ENCODE data around the gene ABCC1. TPM values are rescaled to one million over a fixed set of nuclear protein-coding genes. Genes with fewer than 3 reads are reported as not detected.
A peak's percentile ranks its signal among the peaks of the same experiment; 100 is the strongest.

ABCC1 gene
- total RNA-seq, 1 experiment from 2014 or later, result 56.4 TPM

- no peak overlapping the region for H3K4me2 ChIP-seq (ENCODE audit: insufficient read depth, insufficient read length, low read length)
- no peak overlapping the region; the same call in 1 of the 2 replicates for H3K14ac ChIP-seq (ENCODE audit: insufficient read depth, low read length)
- H3K9ac ChIP-seq (ENCODE audit: extremely low read depth, insufficient read length, low read length), result no peak overlapping the region
- H3K9me3 Mint-ChIP-seq, result no peaks in the 10 kb centered on the region
- DNase-seq, result no peak
- no peak overlapping the region for H4K91ac ChIP-seq (ENCODE audit: insufficient read length, low read depth, low read length)
- H2BK5ac ChIP-seq (ENCODE audit: insufficient read length, low read length), result no peak overlapping the region
- H3K27ac ChIP-seq (ENCODE audit: insufficient read length, low read depth, low read length), result no peak overlapping the region
- H3K79me2 ChIP-seq (ENCODE audit: insufficient read depth, low read length), result no peaks in the 10 kb centered on the region
- H3K4me1 Mint-ChIP-seq, result peaks cover 8 to 11% of the 10 kb centered on the region in 2 experiments; a peak in 2 of 4 replicates
- no peak overlapping the region for H4K5ac ChIP-seq (ENCODE audit: insufficient read length, low read depth, low read length)
- H3K4me1 ChIP-seq (ENCODE audit: insufficient read depth, low read length), result no peaks in the 10 kb centered on the region; the same call in 1 of the 2 replicates
- no peaks in the 10 kb centered on the region; a peak in 1 of 7 replicates for H3K36me3 Mint-ChIP-seq (ENCODE audit: insufficient read depth in 1 of 3, low read depth in 3 of 3)
- WGBS (ENCODE audit: extremely low coverage, insufficient read length, low lambda C conversion rate), result 80% methylated on average over 1 of the region's 8 CpGs
- peak overlapping the region in 2 of 3 experiments; percentile 30 to 94; a peak in 1 of 7 replicates for H3K27ac Mint-ChIP-seq
- no peaks in the 10 kb centered on the region for H4K20me1 ChIP-seq (ENCODE audit: control insufficient read depth, insufficient read depth, insufficient read length)
- H3K56ac ChIP-seq (ENCODE audit: insufficient read length, low read depth, low read length), result no peak overlapping the region
- no peak overlapping the region for H2BK20ac ChIP-seq (ENCODE audit: low read depth, low read length, poor library complexity, severe bottlenecking)
- no peaks in the 10 kb centered on the region for H3K79me1 ChIP-seq (ENCODE audit: insufficient read depth, low read depth, low read length, poor library complexity, severe bottlenecking)
- H2BK120ac ChIP-seq (ENCODE audit: low read depth, low read length, poor library complexity, severe bottlenecking), result no peak overlapping the region
- H3K4ac ChIP-seq (ENCODE audit: low read depth, low read length), result no peak overlapping the region
- no peak overlapping the region; a peak in 1 of 5 replicates for H3K4me3 Mint-ChIP-seq
- no peaks in the 10 kb centered on the region for H3K23me2 ChIP-seq (ENCODE audit: insufficient read length, low read depth, low read length, poor library complexity, severe bottlenecking)
- no peak for TF ChIP-seq CTCF (conservative IDR thresholded peaks at IDR 0.05)
- H3K27me3 Mint-ChIP-seq (ENCODE audit: low read depth), result no peaks in the 10 kb centered on the region; the same call in 1 of the 2 replicates
- no peak overlapping the region for H2AFZ ChIP-seq (ENCODE audit: low read length)
- no peak overlapping the region for H4K8ac ChIP-seq (replicated peaks; ENCODE audit: insufficient read length, low read depth, low read length)
- H2BK15ac ChIP-seq (ENCODE audit: low read depth, low read length), result no peak overlapping the region
- no peak overlapping the region for H3K18ac ChIP-seq (ENCODE audit: insufficient read length, low read depth, low read length)
- no peak overlapping the region for H2AK5ac ChIP-seq (ENCODE audit: insufficient read length, low read length)
- no peak overlapping the region for H2BK12ac ChIP-seq (ENCODE audit: insufficient read length, low read depth, low read length)
- H3K27me3 ChIP-seq (ENCODE audit: insufficient read depth, low read length), result no peaks in the 10 kb centered on the region
- H3K9me3 ChIP-seq (ENCODE audit: control insufficient read depth, low read depth, low read length), result no peaks in the 10 kb centered on the region
- no peak overlapping the region for H3K23ac ChIP-seq (ENCODE audit: insufficient read length, low read depth, low read length)
- no peak overlapping the region for H3T11ph ChIP-seq (ENCODE audit: low read length)
Observed at GRCh38 chr16:16191493-16192167, 242.2 kb downstream of the ABCC1 start.

Other genes with a start within 250 kb of the ABCC1 start
- 0.42 and 0.88 TPM in 2 replicates for gene MYH11, start 92.6 kb upstream of the ABCC1 start, total RNA-seq (2021)
- gene CEP20, start 61.0 kb upstream of the ABCC1 start, total RNA-seq (2021), result 36.9 and 43.8 TPM in 2 replicates